Measurements from ENCODE around the gene TADA2B. TPM values are rescaled to one million over a fixed set of nuclear protein-coding genes. Genes with fewer than 3 reads are reported as not detected.

Gene TADA2B
- total RNA-seq, 1 donor from 2014 or later: 26.9 TPM

DNA sequence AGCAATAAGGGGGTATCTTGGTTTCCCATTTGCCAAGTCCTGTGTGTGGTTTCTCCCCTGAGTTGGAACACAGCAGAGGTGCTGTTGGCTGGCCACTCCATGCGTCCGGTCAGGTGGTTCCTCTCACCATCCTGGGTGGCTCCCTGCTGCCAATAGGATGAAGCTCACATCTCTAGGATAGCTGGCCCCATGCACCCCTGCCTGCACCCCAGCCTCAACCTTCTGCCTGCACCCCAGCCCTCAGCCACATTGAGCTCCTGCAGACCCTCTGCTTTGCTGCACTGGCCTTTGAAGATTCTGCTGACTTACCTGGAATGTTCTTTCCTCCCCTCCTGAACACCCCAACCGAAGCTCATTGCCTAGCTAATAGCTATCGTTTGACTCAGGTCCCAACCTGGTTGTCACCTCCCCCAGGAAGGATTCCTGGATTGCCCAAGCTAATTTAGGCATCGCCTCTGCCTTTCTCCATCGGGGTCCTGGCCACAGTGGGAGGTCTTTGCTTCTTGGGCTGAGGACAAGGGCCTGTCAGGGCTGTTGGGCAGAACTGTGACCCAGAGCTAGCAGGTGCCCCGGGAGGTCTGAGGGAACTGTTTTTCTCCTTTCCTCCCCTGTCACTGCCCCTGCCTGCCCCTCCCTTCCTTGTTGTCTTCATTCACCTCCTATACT, 61.3 kb downstream of the TADA2B start:
- H3K4me3 ChIP-seq (ENCODE audit: low read depth, low read length): no peak overlapping the region
- DNase-seq (ENCODE audit: low read depth): no peak
- TF ChIP-seq, protein P1, sequence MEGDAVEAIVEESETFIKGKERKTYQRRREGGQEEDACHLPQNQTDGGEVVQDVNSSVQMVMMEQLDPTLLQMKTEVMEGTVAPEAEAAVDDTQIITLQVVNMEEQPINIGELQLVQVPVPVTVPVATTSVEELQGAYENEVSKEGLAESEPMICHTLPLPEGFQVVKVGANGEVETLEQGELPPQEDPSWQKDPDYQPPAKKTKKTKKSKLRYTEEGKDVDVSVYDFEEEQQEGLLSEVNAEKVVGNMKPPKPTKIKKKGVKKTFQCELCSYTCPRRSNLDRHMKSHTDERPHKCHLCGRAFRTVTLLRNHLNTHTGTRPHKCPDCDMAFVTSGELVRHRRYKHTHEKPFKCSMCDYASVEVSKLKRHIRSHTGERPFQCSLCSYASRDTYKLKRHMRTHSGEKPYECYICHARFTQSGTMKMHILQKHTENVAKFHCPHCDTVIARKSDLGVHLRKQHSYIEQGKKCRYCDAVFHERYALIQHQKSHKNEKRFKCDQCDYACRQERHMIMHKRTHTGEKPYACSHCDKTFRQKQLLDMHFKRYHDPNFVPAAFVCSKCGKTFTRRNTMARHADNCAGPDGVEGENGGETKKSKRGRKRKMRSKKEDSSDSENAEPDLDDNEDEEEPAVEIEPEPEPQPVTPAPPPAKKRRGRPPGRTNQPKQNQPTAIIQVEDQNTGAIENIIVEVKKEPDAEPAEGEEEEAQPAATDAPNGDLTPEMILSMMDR (IDR thresholded peaks at IDR 0.05; ENCODE audit: insufficient read depth, low read length, poor library complexity, severe bottlenecking): no peak
- H3K36me3 ChIP-seq (ENCODE audit: control insufficient read depth, insufficient read depth, low read length): no peaks in the 10 kb centered on the region
- H3K27me3 ChIP-seq (ENCODE audit: control insufficient read depth, insufficient read depth, low read length): peaks cover 18% of the 10 kb centered on the region

DNA sequence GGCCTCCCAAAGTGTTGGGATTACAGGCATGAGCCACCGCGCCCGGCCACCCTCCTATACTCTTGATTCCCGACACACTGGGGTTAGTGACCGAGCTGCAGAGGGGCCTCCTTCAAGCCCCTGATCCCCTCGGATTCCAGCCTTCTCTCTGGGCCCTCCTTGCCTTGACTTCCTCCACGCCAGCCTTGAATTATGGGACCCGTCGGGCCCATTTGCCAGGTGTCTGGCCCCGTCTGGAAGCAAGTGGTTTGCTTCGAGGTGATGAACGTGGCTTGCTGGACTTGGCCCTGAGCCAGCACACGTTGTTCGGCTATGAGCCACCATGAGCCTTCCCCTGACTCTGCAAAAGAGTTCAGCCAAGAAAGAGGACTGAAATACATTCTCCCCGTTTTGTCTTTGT, 62.1 kb downstream of the TADA2B start:
- TF ChIP-seq, protein P1 (IDR thresholded peaks at IDR 0.05; ENCODE audit: insufficient read depth, low read length, poor library complexity, severe bottlenecking): no peak
- Histone ChIP-seq H3K27me3 (ENCODE audit: control insufficient read depth, insufficient read depth, low read length) (peaks cover 18% of the 10 kb centered on the region), H3K4me3 (ENCODE audit: low read depth, low read length) (no peak overlapping the region), H3K36me3 (ENCODE audit: control insufficient read depth, insufficient read depth, low read length) (no peaks in the 10 kb centered on the region)
- DNase-seq (ENCODE audit: low read depth): no peak

DNA sequence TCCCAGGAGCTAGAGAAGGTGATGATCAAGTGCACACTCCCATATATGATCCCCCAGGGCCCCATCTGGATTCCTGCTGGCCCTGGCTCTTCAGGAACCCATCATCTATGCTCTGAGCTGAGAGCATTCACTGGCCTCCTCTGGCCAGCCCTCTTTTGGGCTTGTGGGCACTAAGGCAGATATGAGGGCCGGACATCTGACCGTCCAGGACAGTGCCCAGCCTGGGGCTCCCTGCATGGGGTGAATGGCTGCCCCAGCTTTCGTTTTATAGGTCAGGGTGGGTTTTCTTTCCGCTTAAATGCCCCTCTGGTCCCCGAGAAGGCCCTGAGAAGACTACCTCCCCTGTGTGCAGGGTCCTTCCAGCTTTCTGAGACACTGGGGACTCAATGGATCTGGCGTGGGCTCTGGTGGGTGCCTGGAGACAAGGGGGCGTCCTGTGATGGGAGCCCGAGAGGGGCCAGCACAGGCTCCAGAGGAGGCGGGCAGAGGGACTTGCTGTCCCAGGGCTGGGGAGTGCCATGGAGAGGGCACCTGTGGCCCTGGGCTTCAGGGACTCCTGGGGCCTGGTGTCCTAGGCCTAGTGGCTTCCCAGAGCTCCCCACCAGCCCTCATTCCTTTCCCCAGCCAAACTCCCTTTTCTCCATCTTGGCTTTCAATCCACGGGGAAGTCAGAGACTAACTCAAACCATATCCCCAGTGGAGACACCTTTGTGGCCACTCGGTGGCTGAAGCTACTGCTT, 64.2 kb downstream of the TADA2B start:
- no peak overlapping the region for H3K4me3 ChIP-seq (ENCODE audit: low read depth, low read length)
- TF ChIP-seq, protein P1 (IDR thresholded peaks at IDR 0.05; ENCODE audit: insufficient read depth, low read length, poor library complexity, severe bottlenecking): no peak
- H3K27me3 ChIP-seq (ENCODE audit: control insufficient read depth, insufficient read depth, low read length): peaks cover 19% of the 10 kb centered on the region
- no peak for DNase-seq (ENCODE audit: low read depth)
- no peaks in the 10 kb centered on the region for H3K36me3 ChIP-seq (ENCODE audit: control insufficient read depth, insufficient read depth, low read length)

Other genes starting within 250 kb of the TADA2B start
- gene TBC1D14, start 133.5 kb upstream of the TADA2B start, total RNA-seq: 52.8 and 53.3 TPM in 2 replicates
- 31.5 and 43.9 TPM in 2 replicates for gene GRPEL1, start 24.7 kb downstream of the TADA2B start, total RNA-seq
- gene SORCS2, start 149.2 kb downstream of the TADA2B start, total RNA-seq: 1.4 and 8.1 TPM in 2 replicates

Data from kidney epithelial cell (primary cell).